ENCODE data around the gene SEMA3B. TPM values are rescaled to one million over a fixed set of nuclear protein-coding genes. Genes with fewer than 3 reads are reported as not detected.

Gene SEMA3B
- 10 to 100 TPM; 21.0 to 31.0 (median 26.5) TPM for total RNA-seq

DNA sequence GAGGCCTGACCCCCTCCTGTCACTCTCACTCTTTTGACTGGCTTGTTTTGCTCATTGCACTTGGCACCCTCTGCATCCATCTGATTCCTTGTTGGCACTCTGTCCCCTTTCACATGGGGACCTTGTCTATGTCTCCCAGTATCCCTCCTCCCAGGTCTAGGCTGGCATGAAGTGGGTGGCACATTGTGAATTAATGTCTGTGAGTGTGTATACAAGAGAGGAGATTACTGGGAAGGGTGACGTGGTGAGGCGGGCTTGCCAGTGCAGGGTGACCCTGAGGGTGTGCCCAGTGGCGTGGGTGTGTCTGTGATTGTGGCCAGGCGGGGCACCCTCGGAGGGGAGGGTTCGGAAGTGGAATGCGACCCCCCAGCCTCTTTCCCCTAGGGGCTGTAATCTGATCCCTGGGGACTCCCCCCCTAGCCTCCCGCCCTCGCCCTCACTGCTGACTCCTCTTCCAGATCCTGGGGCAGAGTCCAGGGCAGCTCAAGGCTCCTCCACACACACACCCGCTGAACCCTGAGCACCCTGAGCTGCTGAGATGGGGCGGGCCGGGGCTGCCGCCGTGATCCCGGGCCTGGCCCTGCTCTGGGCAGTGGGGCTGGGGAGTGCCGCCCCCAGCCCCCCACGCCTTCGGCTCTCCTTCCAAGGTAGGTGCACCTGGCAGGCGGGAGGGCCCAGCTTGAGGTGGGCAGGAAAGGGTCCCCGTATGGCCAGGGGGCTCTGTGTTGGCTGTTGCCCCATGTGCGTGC lies at the start of gene SEMA3B:
Gene SEMA3B (plus strand): TSS at position 445 of the 749 bp plus-strand sequence. CDS start 94 bp downstream, at position 539.
- no peaks in the 10 kb centered on the region for H3K27me3 ChIP-seq
- intact Hi-C loops (cut with DNase I), result no loop called here
- no peaks in the 10 kb centered on the region for H3K9me3 ChIP-seq
- peak within 1 kb of the TSS in 1 of 3 donors; percentile 18 for H3K4me3 ChIP-seq (replicated peaks in 1 of 3)
- H3K36me3 ChIP-seq, result no peaks in the 10 kb centered on the region
- 19 to 38% methylated on average over 6 to 9 of the region's 21 CpGs for WGBS, 2 donors
- peaks cover 68 to 80% of the 10 kb centered on the region in 2 donors for H3K4me1 ChIP-seq
- H3K27ac ChIP-seq, result peak within 1 kb of the TSS; percentile 45 to 92 (median 87)
- peak; percentile 82 to 92 for DNase-seq
- TF ChIP-seq, protein P1, sequence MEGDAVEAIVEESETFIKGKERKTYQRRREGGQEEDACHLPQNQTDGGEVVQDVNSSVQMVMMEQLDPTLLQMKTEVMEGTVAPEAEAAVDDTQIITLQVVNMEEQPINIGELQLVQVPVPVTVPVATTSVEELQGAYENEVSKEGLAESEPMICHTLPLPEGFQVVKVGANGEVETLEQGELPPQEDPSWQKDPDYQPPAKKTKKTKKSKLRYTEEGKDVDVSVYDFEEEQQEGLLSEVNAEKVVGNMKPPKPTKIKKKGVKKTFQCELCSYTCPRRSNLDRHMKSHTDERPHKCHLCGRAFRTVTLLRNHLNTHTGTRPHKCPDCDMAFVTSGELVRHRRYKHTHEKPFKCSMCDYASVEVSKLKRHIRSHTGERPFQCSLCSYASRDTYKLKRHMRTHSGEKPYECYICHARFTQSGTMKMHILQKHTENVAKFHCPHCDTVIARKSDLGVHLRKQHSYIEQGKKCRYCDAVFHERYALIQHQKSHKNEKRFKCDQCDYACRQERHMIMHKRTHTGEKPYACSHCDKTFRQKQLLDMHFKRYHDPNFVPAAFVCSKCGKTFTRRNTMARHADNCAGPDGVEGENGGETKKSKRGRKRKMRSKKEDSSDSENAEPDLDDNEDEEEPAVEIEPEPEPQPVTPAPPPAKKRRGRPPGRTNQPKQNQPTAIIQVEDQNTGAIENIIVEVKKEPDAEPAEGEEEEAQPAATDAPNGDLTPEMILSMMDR (IDR thresholded peaks at IDR 0.05), result no peak
- peak; percentile 38 to 57 for TF ChIP-seq POLR2A (IDR thresholded peaks at IDR 0.05)

DNA sequence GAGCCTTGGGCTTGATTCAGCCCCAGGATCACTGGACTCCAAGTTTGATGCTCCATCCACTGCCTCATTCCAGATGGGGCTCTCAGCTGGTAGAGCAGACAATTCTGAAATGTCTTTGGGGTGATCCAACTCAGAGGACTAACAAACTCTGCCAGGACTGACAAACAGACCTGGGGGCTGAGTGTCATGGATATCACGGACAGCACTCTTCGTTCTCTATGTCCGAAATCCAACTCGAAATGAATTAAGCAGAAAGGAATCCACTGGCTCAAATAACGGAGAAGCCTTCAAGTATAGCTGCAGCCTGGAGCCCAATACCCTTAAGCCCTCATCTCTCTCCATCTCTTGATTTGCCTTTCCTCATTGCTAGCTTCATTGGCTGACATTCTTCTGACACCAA lies 49.7 kb upstream of the SEMA3B start:
- Histone ChIP-seq H3K27ac (no peak overlapping the region), H3K27me3 (no peaks in the 10 kb centered on the region), H3K9me3 (no peaks in the 10 kb centered on the region), H3K4me1 (peaks cover 0 to 5% of the 10 kb centered on the region in 2 donors), H3K36me3 (no peaks in the 10 kb centered on the region), H3K4me3 (replicated peaks in 1 of 3) (no peak overlapping the region)
- no peak for TF ChIP-seq POLR2A (IDR thresholded peaks at IDR 0.05)
- TF ChIP-seq, protein P1 (IDR thresholded peaks at IDR 0.05), result no peak
- DNase-seq, result no peak
- intact Hi-C loops (cut with DNase I), result no loop called here
- WGBS, 2 donors, result 87 to 93% methylated on average over 5 of the region's 5 CpGs

DNA sequence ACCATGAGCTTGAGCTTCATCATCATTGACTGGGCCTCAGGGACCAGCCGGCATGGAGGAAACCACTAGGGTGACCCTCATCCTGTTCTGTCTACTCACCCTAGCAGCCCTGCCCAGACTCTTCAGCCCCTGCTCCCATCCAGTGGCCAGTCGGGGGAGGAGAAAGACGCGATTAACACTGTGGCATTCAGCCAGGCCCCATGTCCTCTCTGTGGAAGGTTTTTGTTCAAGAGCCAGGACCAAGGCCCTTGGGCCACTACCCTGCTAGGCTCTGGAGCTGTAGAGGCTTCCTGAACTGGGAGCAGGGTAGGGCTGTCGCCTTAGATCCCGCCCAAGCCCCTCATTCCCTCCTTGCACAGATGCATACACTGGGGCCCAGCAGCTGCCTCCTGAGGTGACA lies 48.8 kb upstream of the SEMA3B start:
- no peaks in the 10 kb centered on the region for H3K36me3 ChIP-seq
- TF ChIP-seq, protein P1 (IDR thresholded peaks at IDR 0.05), result no peak
- no peak for TF ChIP-seq POLR2A (IDR thresholded peaks at IDR 0.05)
- H3K4me3 ChIP-seq (replicated peaks in 1 of 3), result no peak overlapping the region
- peaks cover 0 to 5% of the 10 kb centered on the region in 2 donors for H3K4me1 ChIP-seq
- H3K9me3 ChIP-seq, result no peaks in the 10 kb centered on the region
- intact Hi-C loops (cut with DNase I), result no loop called here
- H3K27me3 ChIP-seq, result no peaks in the 10 kb centered on the region
- no peak overlapping the region for H3K27ac ChIP-seq
- 60 to 71% methylated on average over 2 to 6 of the region's 6 CpGs for WGBS, 2 donors
- DNase-seq, result no peak

DNA sequence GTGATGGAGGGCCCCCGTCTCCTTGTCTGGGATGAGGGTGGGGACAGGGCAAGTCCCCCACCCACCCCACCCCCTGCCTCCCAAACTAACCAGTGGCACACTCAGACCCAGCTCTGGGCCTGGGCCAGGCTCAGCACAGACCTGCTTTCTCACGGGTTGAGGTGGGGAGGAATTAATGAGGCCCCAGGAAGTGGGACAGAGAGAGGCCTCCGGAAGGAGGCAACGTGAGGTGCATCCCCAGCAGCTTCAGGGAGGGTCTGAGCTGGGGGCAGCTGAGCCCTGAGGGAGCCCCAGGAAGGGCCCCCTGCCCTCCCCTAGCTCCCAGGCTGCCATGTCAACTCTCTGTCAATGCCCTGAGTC lies 47.9 kb upstream of the SEMA3B start:
- 82% methylated on average over 4 of the region's 4 CpGs for WGBS, 2 donors
- no peaks in the 10 kb centered on the region for H3K36me3 ChIP-seq
- no peaks in the 10 kb centered on the region for H3K9me3 ChIP-seq
- peaks cover under 1 to 5% of the 10 kb centered on the region in 2 donors for H3K4me1 ChIP-seq
- no peak for DNase-seq
- intact Hi-C loops (cut with DNase I), result no loop called here
- H3K4me3 ChIP-seq (replicated peaks in 1 of 3), result no peak overlapping the region
- no peaks in the 10 kb centered on the region for H3K27me3 ChIP-seq
- H3K27ac ChIP-seq, result no peak overlapping the region
- TF ChIP-seq POLR2A (IDR thresholded peaks at IDR 0.05), result no peak
- TF ChIP-seq, protein P1 (IDR thresholded peaks at IDR 0.05), result no peak

DNA sequence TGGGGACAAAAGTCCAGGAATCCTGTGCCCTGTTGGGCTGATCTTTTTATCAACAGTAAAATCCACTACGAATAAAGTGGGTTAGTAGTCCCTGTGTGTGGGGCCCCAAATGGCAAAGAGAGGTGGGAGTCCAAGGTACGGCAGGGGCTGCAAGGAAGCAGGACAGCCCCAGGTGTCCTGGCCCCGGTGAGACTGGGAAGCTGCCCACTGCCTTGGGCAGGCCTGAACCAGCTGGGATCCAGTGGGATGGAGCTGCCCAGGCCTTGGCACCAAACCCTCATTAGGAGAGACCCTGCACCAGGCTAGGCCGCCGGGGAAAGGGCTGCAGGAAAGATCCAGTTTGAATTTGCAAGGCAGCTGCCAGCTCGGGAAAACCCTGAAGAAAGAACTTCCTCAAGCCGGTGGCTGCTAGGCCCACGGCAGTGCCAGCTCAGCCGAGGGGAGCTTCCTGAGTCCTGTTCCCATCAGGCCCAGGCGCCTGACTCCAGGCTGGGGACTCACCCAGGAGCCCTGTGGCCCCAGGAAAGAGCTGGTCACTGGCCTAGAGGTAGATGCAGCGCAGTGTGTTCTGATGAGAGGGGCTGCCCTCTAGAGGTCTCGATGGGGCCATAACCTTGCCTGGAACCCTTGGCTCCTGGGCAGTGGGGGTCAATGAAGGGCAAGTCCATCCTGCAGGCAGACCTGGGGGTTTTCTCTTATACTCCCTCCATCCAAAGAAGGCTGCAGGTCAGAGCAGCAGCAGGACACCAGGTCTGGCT lies 47.4 kb upstream of the SEMA3B start:
- Histone ChIP-seq H3K4me3 (replicated peaks in 1 of 3) (no peak overlapping the region), H3K4me1 (peaks cover 5 to 9% of the 10 kb centered on the region in 2 donors), H3K36me3 (no peaks in the 10 kb centered on the region), H3K27ac (no peak overlapping the region), H3K9me3 (no peaks in the 10 kb centered on the region), H3K27me3 (no peaks in the 10 kb centered on the region)
- intact Hi-C loops (cut with DNase I), result no loop called here
- WGBS, 2 donors, result 76% methylated on average over 6 to 12 of the region's 12 CpGs
- TF ChIP-seq, protein P1 (IDR thresholded peaks at IDR 0.05), result no peak
- no peak for TF ChIP-seq POLR2A (IDR thresholded peaks at IDR 0.05)
- no peak for DNase-seq
